NOMO-1 (cell line): ENCODE results near the gene WNT5A.

Experiments
- DNase-seq, 2 experiments: peaks; one replicate each; lab custom pipeline; 2025; ENCODE audit not compliant: unreplicated experiment in 2 of 2; lab: John Stamatoyannopoulos, UW

WNT5A gene

GRCh38 chr3:55482496-55483195 is 4.5 kb downstream of the WNT5A start:
- no peak for DNase-seq

DNA sequence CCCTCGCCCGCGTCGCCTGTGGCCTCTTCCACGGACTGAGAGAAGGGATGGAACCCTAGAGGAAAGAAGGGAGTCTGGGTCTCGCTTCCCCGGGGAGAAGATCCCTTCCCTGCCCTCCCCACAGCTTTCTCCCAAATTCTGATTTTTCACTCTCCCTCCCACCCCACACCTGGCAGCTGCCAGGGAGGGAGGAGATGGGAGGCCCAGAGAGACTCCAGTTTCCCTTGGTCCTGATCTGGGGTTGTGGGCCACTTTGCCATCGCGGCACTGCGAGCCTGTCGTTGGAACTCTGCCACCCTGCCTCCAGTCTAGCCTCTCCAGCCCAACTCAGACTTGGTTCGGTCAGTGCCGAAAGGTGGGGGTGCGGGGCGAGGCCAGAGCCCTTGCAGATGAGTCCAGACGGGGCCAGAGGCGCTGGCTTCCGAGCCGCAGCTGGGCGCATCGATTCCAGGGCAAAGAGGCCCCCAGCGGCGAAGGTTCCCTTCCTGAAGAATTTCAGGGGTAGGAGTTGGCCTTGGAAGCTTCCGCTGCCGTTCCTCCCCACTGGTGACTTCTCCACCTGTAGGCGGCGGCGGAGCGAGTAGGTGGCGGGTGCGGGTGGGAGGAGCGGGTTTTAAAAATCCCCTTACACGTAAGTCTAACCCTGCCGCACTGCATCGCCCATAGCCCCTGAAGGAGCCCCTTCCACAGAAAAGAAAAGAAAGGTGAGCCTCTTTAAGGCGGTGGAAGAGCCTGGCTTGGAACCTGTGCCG is 5.2 kb downstream of the WNT5A start:
- DNase-seq, result no peak

GRCh38 chr3:55480911-55481743 is 6.0 kb downstream of the WNT5A start:
- no peak for DNase-seq

GRCh38 chr3:55477306-55478303 is 9.5 kb downstream of the WNT5A start:
- DNase-seq, result no peak

GRCh38 chr3:55476515-55476914 is 10.6 kb downstream of the WNT5A start:
- DNase-seq, result no peak

DNA sequence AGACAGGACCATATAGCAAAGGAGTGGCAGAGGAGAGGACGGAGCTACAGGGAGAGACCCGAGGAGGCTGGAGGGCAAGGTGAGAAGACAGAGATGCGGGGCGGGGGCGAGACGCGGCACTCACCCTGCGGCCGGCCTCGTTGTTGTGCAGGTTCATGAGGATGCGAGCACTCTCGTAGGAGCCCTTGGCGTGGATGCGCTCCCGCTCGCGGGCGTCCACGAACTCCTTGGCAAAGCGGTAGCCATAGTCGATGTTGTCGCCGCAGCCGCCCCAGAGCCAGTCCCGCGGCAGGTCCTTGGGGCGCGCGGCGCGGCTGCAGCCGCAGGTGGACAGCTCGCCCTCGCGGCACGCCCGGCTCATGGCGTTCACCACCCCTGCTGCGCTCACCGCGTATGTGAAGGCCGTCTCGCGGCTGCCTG is 12.9 kb downstream of the WNT5A start:
- DNase-seq, result no peak

DNA sequence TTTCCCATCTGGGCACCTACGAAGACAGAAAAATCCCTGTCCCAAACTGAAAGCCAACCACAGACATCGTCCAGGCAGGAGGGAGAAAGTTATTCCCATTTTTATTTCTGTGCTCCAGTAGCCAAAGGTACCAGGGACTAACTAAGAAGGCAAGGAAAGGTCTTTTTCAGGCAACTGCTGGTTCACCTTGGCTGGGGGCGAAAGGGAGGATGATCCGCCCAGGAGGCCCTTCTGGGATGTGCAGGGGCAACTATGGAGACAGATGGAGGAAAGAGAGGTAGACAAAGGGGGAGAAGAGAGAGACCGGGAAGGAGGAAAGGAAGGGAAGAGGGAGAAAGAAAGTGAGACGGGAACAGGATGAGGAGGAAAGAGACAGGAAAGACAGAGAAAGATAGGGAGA is 13.3 kb downstream of the WNT5A start:
- DNase-seq, result no peak

DNA sequence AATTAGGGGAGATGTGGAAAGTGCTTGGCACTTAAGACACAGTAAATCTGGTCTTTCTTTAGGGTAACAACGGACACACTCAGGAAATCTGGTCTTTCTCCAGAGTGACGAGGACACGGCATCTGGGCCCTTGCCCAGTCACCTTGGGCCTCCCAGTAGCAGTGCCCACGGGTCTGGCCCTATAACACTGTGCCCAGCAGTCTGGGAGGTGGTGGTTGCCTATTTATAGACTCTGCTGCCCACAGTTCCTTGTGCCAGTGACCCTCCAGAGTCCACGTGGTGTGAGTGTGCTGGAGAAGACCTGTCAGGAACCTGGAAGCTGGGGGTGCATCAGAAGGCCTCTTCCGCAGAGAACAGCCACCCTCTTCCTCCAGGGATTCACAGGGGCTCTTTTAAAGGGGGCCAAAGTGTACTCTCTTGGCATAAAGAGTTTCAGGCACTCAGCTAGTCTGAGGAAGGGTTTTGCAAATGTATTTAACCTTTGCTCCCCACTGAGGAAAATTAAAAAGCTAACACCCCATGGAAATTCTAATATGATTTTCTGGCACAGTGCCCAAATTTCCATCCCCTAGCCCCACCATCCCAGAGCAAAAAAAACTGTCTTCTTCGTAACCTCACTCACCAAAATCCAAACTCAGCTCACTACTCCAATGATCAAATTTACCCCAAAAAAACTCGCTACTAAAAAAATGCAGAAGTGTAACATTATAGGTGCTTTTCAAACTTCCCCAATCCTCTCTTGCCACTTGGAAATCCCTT is 15.4 kb downstream of the WNT5A start:
- no peak for DNase-seq

DNA sequence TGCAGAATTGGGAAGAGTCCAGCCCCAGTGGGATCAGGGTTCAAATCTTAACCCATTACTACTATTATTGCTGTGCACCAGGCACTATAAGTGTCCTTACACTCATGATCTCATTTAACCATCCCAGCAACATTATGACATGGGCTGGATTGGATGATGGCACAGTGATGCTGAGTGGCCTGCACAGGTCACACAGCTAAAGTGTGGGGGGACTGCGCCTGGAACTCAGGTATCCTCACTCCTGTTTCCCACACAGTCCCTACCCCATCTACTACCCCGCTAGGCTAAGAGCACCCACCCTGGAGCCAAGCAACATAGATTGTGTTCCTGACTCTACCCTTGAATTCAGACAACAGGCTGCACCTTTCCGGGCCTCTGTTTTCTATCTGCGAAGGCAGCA is 16.0 kb downstream of the WNT5A start:
- DNase-seq, result no peak

DNA sequence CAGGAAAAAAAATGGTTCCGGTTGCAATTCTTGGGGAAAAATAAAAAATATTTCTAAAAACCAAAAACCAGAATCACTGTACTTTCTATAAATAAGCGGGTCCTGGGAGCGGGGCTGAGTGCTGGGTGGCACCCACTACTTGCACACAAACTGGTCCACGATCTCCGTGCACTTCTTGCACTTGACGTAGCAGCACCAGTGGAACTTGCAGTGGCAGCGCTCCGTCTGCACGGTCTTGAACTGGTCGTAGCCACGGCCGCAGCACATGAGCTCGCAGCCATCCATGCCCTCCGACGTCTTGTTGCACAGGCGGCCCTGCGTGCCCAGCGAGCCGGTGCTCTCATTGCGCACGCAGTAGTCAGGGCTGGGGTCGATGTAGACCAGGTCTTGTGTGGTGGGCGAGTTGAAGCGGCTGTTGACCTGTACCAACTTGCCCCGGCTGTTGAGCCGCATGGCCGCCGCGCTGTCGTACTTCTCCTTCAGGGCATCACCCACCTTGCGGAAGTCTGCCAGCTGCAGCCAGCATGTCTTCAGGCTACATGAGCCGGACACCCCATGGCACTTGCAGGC is 17.1 kb downstream of the WNT5A start:
- DNase-seq, result no peak

DNA sequence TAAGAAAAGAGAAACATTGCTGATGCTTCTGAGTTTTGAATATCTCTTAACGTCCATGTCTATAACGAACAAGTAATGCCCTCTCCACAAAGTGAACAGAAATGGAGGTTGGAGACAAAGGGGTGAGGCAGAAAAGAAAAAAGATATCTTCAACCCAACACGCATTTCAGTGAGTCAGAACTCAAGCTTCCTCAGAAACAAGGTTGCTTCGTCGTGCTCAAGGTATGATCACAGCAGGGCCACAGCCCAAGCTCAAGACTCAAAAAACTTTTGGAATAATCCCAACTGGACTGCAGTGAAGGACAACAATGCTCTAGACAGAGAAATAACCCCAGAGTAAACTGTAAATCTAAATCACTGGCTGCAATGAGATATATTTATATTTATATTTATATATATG is 18.9 kb downstream of the WNT5A start:
- no peak for DNase-seq

GRCh38 chr3:55467099-55467498 is 20.0 kb downstream of the WNT5A start:
- DNase-seq, result no peak

GRCh38 chr3:55466526-55466925 is 20.6 kb downstream of the WNT5A start:
- no peak for DNase-seq

- DNase-seq, result no peak
These were observed 25.2 kb downstream of the WNT5A start for GRCh38 chr3:55461896-55462295.

GRCh38 chr3:55459838-55460237 is 27.3 kb downstream of the WNT5A start:
- DNase-seq, result no peak

- no peak for DNase-seq
These were observed 28.8 kb downstream of the WNT5A start for GRCh38 chr3:55458181-55458790.

DNA sequence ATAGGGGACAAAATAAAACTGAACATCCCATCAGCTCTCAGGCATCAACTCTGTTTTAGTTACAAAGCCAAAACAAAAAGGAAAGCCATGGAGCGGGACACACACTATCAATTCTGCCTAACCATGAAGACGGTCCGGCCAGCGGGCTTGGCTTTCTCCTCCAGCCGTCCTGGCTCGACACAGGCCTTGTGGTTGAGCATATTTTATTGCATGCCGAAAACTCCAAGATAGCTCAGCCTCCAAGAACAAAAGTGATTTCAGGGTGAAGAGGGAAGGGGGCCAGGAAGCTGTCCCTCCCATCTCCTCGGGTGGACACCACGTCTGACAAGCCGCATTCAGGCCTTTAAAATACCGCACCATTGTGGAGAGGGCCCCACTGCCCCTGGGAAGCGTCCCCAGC is 31.2 kb downstream of the WNT5A start:
- DNase-seq, result no peak

DNA sequence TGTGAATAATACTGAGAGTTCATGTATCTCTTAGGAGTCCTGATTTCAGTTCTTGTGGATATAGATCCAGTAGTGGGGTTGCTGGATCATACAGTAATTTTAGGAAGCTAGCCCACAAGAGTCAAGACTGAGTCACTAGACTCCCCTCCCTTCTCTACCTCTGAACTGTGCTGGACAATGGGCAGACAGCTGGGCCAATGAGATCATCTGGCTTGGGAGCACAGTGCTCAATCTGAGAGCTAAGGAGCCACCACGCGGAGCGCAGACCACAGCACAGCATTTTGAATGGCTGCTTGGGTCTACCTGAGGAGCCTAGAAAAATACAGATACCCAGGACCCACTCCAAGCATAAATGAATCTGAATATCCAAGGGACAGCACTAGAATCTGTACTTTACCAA is 32.5 kb downstream of the WNT5A start:
- no peak for DNase-seq
